Fibroblast of lung (primary cell): Measurements from ENCODE around the gene CAST.

ENCODE experiments used
- CTCF ChIP-seq, 2 donors: IDR thresholded peaks in 1 of 2; conservative IDR thresholded peaks in 1 of 2; 1 replicate in 1 of 2; 2 replicates in 1 of 2; pipeline ENCODE4 v1.5.1; 2011 to 2012; ENCODE audit warnings: low read length in 2 of 2, control low read depth in 1 of 2, inconsistent platforms in 1 of 2, low read depth in 1 of 2, mild to moderate bottlenecking in 1 of 2
- EZH2 ChIP-seq: IDR thresholded peaks from 2 replicates; pipeline ENCODE4 v1.5.1; 2012; ENCODE audit warnings: low read length, control low read depth, mild to moderate bottlenecking; ENCODE audit errors: missing control alignments

DNA sequence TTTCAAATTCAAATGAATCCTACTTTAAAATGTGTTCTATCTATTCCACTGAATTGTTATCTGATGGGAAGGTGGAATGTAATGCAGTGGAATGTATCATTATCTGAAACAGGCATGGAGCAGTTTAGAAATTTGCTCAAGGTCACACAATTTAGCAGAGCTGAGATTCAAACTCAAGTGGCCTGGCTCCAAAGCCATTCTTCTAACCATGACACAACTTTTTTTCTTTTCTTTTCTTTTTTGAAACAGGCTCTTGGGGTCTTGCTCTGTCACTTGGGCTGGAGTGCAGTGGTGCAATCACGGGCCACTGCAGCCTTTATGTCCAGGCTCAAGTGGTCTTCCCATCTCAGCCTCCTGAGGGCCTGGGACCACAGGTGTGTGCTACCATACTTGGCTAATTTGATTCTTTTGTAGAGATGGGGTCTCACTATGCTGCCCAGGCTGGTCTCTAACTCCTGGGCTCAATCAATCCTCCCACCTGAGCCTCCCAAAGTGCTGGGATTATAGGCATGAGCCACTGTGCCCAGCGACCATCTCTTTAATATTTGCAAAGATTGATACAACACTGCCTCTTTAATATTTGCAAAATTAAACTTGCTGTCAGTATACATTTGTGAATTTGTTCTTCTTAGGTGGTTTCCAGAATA is 50.0 kb downstream of the CAST start:
- TF ChIP-seq CTCF (conservative IDR thresholded peaks at IDR 0.05 in 1 of 2, IDR thresholded peaks at IDR 0.05 in 1 of 2; ENCODE audit: low read depth in 1 of 2, low read length in 2 of 2) = no peak
- TF ChIP-seq EZH2 = no peak
